Subcutaneous adipose tissue (tissue), 4 donors: ENCODE data around the gene TNFAIP8L2. TPM values are rescaled to one million over a fixed set of nuclear protein-coding genes. Genes with fewer than 3 reads are reported as not detected.

Source experiments
- CTCF ChIP-seq: fragments of 450-650 bp; IDR thresholded peaks from one replicate; pipeline ENCODE4 v1.5.1; 2016; ENCODE audit warnings: low read depth, mild to moderate bottlenecking, control low read depth, antibody characterized with exemption, moderate library complexity
- total RNA-seq, 4 donors: library from RNA; depleted of rRNA; stranded (reverse); fragments of >200 nt; gene quantifications; one replicate each; pipeline ENCODE4 v1.1.0, GENCODE V29; 2016

The TNFAIP8L2 gene
- total RNA-seq, 4 donors from 2014 or later, result 5.7 to 30.9 (median 11.5) TPM

DNA sequence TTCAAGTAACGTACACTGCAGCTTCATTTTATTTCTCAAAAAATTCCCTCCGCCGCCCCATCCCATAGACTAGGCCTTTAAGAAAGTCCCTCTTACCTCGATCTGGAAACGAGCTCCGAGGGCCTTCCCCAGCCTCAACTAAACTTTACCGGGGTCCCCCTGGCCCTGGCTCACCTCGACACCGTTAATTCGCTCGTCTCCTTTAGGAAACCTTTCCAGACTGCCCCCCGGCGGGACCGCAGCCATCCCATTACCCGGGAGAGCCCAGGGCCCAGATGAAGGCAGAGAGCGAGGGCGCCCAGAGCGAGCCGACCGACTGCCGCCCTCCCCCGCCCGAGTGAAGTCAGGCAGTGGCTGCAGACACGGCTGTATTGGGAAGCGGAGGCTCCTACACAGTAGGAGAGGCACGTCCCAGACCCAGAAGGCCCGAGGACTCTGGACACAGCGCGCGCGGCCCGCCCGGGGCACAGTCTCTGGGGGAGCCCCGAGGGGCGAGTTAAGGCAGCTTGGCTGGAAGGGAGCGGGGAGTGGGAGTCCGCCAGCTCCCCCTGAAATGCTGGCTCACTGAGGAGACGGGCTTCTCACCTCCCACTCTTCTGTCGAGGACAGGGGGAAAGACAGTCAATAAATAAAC lies 24.6 kb upstream of the TNFAIP8L2 start:
- TF ChIP-seq CTCF, result no peak

GRCh38 chr1:151132335-151133017 lies 24.0 kb upstream of the TNFAIP8L2 start:
- TF ChIP-seq CTCF, result no peak

GRCh38 chr1:151133018-151133806 lies 23.2 kb upstream of the TNFAIP8L2 start:
- no peak for TF ChIP-seq CTCF

DNA sequence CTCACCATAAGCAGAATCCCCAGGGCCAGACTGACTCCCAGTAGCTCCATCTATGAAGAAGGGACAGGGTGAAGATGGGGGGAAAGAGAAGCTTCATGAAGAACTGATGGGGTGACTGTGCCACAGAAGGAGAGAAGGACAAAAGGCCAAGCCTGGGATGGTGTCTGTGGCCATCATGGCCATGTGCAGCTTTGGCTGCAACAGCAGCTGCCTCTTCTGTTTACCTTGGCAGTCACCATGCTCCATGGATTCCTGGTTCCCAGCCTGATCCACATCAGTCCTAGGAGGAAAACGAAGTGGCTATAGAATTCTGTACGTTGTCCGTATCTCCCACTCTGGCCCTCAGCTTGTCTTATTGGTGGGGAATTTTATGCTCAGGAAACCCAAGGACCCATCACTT lies 22.1 kb upstream of the TNFAIP8L2 start:
- TF ChIP-seq CTCF, result no peak

DNA sequence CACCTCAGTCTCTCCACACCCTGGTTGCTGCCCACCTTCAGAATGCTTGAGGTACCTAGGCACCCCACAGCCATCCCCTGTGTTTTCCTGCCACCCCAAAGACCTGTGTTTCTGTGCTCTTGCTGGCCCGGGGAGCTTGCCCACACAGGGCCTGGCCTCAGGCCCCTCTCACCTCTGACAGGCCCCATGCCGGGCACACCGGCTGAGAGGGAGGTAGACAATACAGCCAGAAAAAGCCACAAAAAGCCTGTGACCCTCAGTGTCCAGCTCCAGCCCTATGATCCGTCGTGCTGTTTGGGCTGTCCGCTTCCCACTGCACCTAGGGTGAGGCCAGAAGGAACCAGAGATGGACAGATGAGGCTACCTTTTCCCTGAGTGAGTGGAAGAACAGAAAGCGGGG lies 21.5 kb upstream of the TNFAIP8L2 start:
- no peak for TF ChIP-seq CTCF

- no peak for TF ChIP-seq CTCF
Measured at GRCh38 chr1:151135433-151136385, 20.7 kb upstream of the TNFAIP8L2 start.
